Testis (tissue), 3 donors: ENCODE results near the gene PDZK1IP1. TPM values are rescaled to one million over a fixed set of nuclear protein-coding genes. Genes with fewer than 3 reads are reported as not detected.

Experiments used
- DNase-seq: peaks from one replicate; pipeline ENCODE4 v3.0.0-alpha.2; 2019
- H3K27ac ChIP-seq, 2 donors: fragments of 200-600 bp; sonication (generic); one replicate each; pipeline ENCODE4 v1.5.1; 2019
- H3K27me3 ChIP-seq: fragments of 200-600 bp; sonication (generic); one replicate; pipeline ENCODE4 v1.5.1; 2019
- H3K36me3 ChIP-seq: fragments of 200-600 bp; sonication (generic); one replicate; pipeline ENCODE4 v1.5.1; 2017; ENCODE audit warnings: low read depth; ENCODE audit errors: missing control alignments
- H3K4me1 ChIP-seq: fragments of 200-600 bp; sonication (generic); one replicate; pipeline ENCODE4 v1.5.1; 2019
- H3K4me3 ChIP-seq, 2 donors: fragments of 200-600 bp; sonication (generic); one replicate each; pipeline ENCODE4 v1.5.1; 2017 to 2019
- H3K9me3 ChIP-seq: fragments of 200-600 bp; sonication (generic); one replicate; pipeline ENCODE4 v1.5.1; 2017
- POLR2A ChIP-seq: fragments of 450-650 bp; IDR thresholded peaks from one replicate; pipeline ENCODE4 v1.6.1; 2017; ENCODE audit warnings: antibody characterized with exemption, mild to moderate bottlenecking, moderate library complexity
- WGBS, 2 donors: methylation state at CpG; one replicate each; pipeline ENCODE4 v1.1.5; 2018; 5-methylcytosine and 5-hydroxymethylcytosine counted together
- intact Hi-C: fragments of 100-400 bp; cut with DNase I; formaldehyde crosslinking; loops from one replicate; pipeline ENCODE4 v1.15.1; 2023; ENCODE audit warnings: low total_unique reads
- polyA plus RNA-seq: library from polyadenylated mRNA; stranded (reverse); fragments of 350-450 nt; fragmentation: Illumina TruSeq; extraction: RNeasy Lipid Tissue Mini Kit (QIAGEN cat#74804); gene quantifications from one replicate; pipeline ENCODE4 v1.2.3, GENCODE V29; 2014; ENCODE audit warnings: low read depth, low replicate concordance; ENCODE audit not compliant: insufficient read depth
- total RNA-seq, 2 donors: library from RNA; depleted of rRNA; stranded (reverse); fragments of >200 nt; gene quantifications; one replicate each; pipeline ENCODE4 v1.2.3, GENCODE V29; 2016
- TF ChIP-seq, protein P1 (sequence below), 3 experiments: fragments of 450-650 bp in 2 of 3; fragments of 200-600 bp in 1 of 3; sonication (generic) in 1 of 3; IDR thresholded peaks; one replicate each; pipeline ENCODE4 v1.5.1; 2016 to 2019; ENCODE audit warnings: antibody characterized with exemption in 3 of 3, mild to moderate bottlenecking in 2 of 3, moderate library complexity in 1 of 3

PDZK1IP1 gene
- total and polyA plus RNA-seq, 3 donors from 2014 or later = 1.5 to 13.9 (median 8.6) TPM

DNA sequence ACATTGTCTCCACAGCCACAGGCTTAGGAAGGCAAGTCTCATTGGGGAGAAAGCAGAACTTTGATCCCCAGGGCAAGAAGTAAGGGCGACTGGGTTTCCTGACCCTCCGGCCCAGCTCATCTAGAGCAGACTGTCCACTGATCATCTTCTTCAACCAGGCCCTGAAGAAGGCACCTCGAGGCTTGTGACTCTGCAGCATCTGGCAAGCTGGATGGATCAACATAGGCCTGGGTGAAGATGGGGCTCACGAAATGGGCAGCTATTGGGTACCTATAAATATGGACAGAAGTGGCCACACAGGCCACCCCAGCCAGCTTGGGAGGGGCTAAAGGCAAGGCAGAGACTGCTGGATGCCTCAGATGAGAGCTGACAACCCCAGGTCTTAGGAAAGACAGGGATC, 29.2 kb upstream of the PDZK1IP1 start:
- intact Hi-C loops = no loop called here
- no peak for TF ChIP-seq POLR2A
- TF ChIP-seq, protein P1, sequence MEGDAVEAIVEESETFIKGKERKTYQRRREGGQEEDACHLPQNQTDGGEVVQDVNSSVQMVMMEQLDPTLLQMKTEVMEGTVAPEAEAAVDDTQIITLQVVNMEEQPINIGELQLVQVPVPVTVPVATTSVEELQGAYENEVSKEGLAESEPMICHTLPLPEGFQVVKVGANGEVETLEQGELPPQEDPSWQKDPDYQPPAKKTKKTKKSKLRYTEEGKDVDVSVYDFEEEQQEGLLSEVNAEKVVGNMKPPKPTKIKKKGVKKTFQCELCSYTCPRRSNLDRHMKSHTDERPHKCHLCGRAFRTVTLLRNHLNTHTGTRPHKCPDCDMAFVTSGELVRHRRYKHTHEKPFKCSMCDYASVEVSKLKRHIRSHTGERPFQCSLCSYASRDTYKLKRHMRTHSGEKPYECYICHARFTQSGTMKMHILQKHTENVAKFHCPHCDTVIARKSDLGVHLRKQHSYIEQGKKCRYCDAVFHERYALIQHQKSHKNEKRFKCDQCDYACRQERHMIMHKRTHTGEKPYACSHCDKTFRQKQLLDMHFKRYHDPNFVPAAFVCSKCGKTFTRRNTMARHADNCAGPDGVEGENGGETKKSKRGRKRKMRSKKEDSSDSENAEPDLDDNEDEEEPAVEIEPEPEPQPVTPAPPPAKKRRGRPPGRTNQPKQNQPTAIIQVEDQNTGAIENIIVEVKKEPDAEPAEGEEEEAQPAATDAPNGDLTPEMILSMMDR (IDR thresholded peaks at IDR 0.05) = no peak
- no peak overlapping the region for H3K27ac ChIP-seq
- no peak overlapping the region for H3K4me3 ChIP-seq
- DNase-seq = no peak
- WGBS, 2 donors = 77 to 86% methylated on average over 4 of the region's 4 CpGs
- H3K27me3 ChIP-seq = no peaks in the 10 kb centered on the region
- no peaks in the 10 kb centered on the region for H3K4me1 ChIP-seq
- H3K9me3 ChIP-seq = no peaks in the 10 kb centered on the region
- H3K36me3 ChIP-seq = no peaks in the 10 kb centered on the region

DNA sequence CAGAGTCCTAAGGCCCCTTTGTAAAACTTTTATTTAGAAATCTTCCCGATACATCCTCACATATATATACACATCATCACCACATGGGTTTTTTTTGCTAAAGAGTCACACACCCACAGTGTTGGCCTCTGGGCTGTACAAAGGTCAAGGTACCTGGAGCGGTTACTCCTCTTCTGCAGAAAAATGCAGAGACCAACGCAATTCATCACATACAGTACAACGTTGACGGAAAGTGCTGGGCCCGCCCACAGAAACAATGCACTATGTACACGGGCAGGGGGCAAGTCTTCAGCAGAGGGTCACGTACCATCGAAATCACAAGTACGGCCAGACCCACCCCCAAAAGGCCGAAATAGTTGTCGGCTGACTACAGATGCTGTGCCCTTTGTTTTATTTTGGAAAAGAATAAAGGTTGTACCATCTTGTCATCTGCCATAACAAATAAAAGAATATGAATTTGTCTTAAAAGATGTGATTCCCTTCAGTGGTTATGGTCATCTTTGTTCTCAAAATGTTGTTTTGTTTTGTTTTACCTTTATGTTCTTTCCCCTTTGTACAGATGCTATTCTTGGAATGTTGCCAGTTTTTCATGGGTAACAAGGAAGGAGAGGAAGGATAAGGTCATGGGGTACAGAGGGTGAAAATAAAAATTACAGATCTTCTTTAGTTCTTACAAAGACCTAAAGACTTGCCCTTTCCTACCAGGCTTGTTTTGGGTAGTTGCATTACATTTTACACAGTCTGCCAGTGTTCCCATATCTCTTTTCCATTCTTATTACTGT, 26.6 kb upstream of the PDZK1IP1 start:
- DNase-seq = no peak
- Histone ChIP-seq H3K27me3 (no peaks in the 10 kb centered on the region), H3K27ac (no peak overlapping the region), H3K9me3 (no peaks in the 10 kb centered on the region), H3K36me3 (no peaks in the 10 kb centered on the region), H3K4me3 (no peak overlapping the region), H3K4me1 (no peaks in the 10 kb centered on the region)
- no peak for TF ChIP-seq POLR2A
- TF ChIP-seq, protein P1 (IDR thresholded peaks at IDR 0.05) = no peak
- intact Hi-C loops = no loop called here
- 75 to 79% methylated on average over 12 of the region's 12 CpGs for WGBS, 2 donors

DNA sequence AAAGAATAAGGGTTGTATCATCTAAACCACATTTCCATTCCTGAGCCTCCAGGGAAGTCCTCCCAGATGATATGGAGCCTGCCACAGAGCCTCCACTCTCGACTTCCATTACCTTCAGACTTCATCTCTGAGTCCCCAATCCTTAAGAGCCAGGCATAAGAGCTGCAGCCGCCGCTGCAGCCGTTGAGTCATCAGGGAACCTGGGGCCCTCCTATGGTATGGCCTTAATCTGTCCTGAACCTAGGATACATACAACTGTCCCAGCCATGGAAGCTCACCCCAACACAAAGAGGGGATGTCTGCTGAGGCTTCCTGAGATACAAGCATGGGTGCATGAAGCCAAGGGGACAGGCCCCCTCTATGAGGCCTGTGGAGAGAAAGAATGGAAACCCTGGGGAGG, 25.9 kb upstream of the PDZK1IP1 start:
- no peak for DNase-seq
- TF ChIP-seq, protein P1 (IDR thresholded peaks at IDR 0.05) = no peak
- no peak for TF ChIP-seq POLR2A
- intact Hi-C loops = no loop called here
- Histone ChIP-seq H3K9me3 (no peaks in the 10 kb centered on the region), H3K27me3 (no peaks in the 10 kb centered on the region), H3K4me1 (no peaks in the 10 kb centered on the region), H3K4me3 (no peak overlapping the region), H3K27ac (no peak overlapping the region), H3K36me3 (no peaks in the 10 kb centered on the region)
- WGBS, 2 donors = 98 to 100% methylated on average over 1 to 4 of the region's 4 CpGs

DNA sequence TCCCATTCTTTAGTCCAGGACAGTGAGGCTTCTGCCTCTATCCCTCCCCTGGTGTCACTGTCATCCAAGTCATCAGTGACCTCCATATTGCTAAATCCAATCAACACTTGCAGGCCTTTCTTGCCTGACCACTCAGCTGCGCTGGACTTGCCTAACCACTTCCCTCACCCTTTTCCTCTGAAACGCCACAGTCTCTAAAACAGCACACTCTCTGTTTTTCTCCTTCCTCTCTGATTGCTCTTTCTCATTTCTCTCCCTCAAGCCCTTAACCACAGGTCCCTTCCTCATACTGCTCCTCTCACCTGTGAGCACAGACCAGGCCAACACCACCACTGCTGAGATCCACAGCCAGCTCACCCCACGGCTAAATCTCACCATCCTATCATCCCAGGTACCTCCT, 24.7 kb upstream of the PDZK1IP1 start:
- DNase-seq = no peak
- no peaks in the 10 kb centered on the region for H3K4me1 ChIP-seq
- intact Hi-C loops = no loop called here
- no peak overlapping the region for H3K4me3 ChIP-seq
- no peaks in the 10 kb centered on the region for H3K9me3 ChIP-seq
- 77 to 89% methylated on average over 3 of the region's 3 CpGs for WGBS, 2 donors
- TF ChIP-seq POLR2A = no peak
- TF ChIP-seq, protein P1 (IDR thresholded peaks at IDR 0.05) = no peak
- no peaks in the 10 kb centered on the region for H3K36me3 ChIP-seq
- no peaks in the 10 kb centered on the region for H3K27me3 ChIP-seq
- no peak overlapping the region for H3K27ac ChIP-seq
